ENCODE measurements around the gene SYK. TPM values are rescaled to one million over a fixed set of nuclear protein-coding genes. Genes with fewer than 3 reads are reported as not detected.

The SYK gene
- total RNA-seq, 1 experiment from 2014 or later: 9.0 TPM

GRCh38 chr9:90921969-90922368, 120.3 kb downstream of the SYK start:
- CTCF ChIA-PET: no interaction called here
- Histone ChIP-seq H3K9me2 (ENCODE audit: insufficient read depth) (no peaks in the 10 kb centered on the region), H3K27me3 (ENCODE audit: insufficient read depth, low read length) (no peaks in the 10 kb centered on the region), H2AFZ (ENCODE audit: low read depth, low read length, poor library complexity, severe bottlenecking) (no peak overlapping the region), H4K20me1 (ENCODE audit: insufficient read depth) (no peaks in the 10 kb centered on the region), H3K27ac (ENCODE audit: low read depth, low read length) (no peak overlapping the region), H3K4me1 (ENCODE audit: control insufficient read depth in 1 of 2, insufficient read depth in 2 of 2, low read length in 2 of 2) (no peaks in the 10 kb centered on the region), H3K36me3 (ENCODE audit: control insufficient read depth in 1 of 2, insufficient read depth in 2 of 2, low read length in 2 of 2) (no peaks in the 10 kb centered on the region), H3K9ac (ENCODE audit: low read length) (no peak overlapping the region), H3K9me3 (ENCODE audit: control insufficient read depth in 1 of 2, insufficient read depth in 1 of 2, low read depth in 1 of 2, low read length in 2 of 2) (no peaks in the 10 kb centered on the region), H3K79me2 (ENCODE audit: insufficient read depth, low read length) (no peaks in the 10 kb centered on the region), H3K4me3 (replicated peaks in 1 of 2; ENCODE audit: low read depth in 1 of 2, low read length in 2 of 2) (no peak overlapping the region), H3K4me2 (ENCODE audit: low read length) (no peak overlapping the region)
- TF ChIP-seq SP1 (IDR thresholded peaks at IDR 0.05; ENCODE audit: low read depth) (no peak), YY1 (IDR thresholded peaks at IDR 0.05; ENCODE audit: extremely low read depth, insufficient replicate concordance, low read depth, low read length) (no peak), RAD21 (IDR thresholded peaks at IDR 0.05; ENCODE audit: low read depth) (no peak)
- ATAC-seq (no peak), DNase-seq (ENCODE audit: low read depth, low spot score) (no peak)
- POLR2A ChIA-PET: no interaction called here
- RAD21 ChIA-PET (ENCODE audit: low non-redundant PET in 1 of 2, low total read pairs in 2 of 2, uncharacterized antibody in 2 of 2, unreplicated experiment in 2 of 2): no interaction called here
- BruUV-seq (replicated peaks): no TSS peak
- intact Hi-C loops (cut with micrococcal nuclease): no loop called here

GRCh38 chr9:90925581-90926257, 124.1 kb downstream of the SYK start:
- no peaks in the 10 kb centered on the region for H3K27me3 ChIP-seq (ENCODE audit: insufficient read depth, low read length)
- no peak for ATAC-seq
- no peak overlapping the region for H3K9ac ChIP-seq (ENCODE audit: low read length)
- no peaks in the 10 kb centered on the region for H4K20me1 ChIP-seq (ENCODE audit: insufficient read depth)
- no peaks in the 10 kb centered on the region for H3K36me3 ChIP-seq (ENCODE audit: control insufficient read depth in 1 of 2, insufficient read depth in 2 of 2, low read length in 2 of 2)
- no peaks in the 10 kb centered on the region for H3K9me2 ChIP-seq (ENCODE audit: insufficient read depth)
- intact Hi-C loops (cut with micrococcal nuclease): no loop called here
- ChIA-PET RAD21 (ENCODE audit: low non-redundant PET in 1 of 2, low total read pairs in 2 of 2, uncharacterized antibody in 2 of 2, unreplicated experiment in 2 of 2) (no interaction called here), POLR2A (no interaction called here), CTCF (no interaction called here)
- H3K4me2 ChIP-seq (ENCODE audit: low read length): no peak overlapping the region
- no peaks in the 10 kb centered on the region for H3K9me3 ChIP-seq (ENCODE audit: control insufficient read depth in 1 of 2, insufficient read depth in 1 of 2, low read depth in 1 of 2, low read length in 2 of 2)
- BruUV-seq (replicated peaks): no TSS peak
- H2AFZ ChIP-seq (ENCODE audit: low read depth, low read length, poor library complexity, severe bottlenecking): no peak overlapping the region
- H3K27ac ChIP-seq (ENCODE audit: low read depth, low read length): no peak overlapping the region
- no peaks in the 10 kb centered on the region for H3K79me2 ChIP-seq (ENCODE audit: insufficient read depth, low read length)
- DNase-seq (ENCODE audit: low read depth, low spot score): no peak
- H3K4me1 ChIP-seq (ENCODE audit: control insufficient read depth in 1 of 2, insufficient read depth in 2 of 2, low read length in 2 of 2): no peaks in the 10 kb centered on the region
- TF ChIP-seq ATF3 (IDR thresholded peaks at IDR 0.05): no peak
- H3K4me3 ChIP-seq (replicated peaks in 1 of 2; ENCODE audit: low read depth in 1 of 2, low read length in 2 of 2): no peak overlapping the region

All from HCT116 (cell line).